HG02840 (cell line): ENCODE data around the gene COPE.
"Not testable (repeated sequence)": the region's sequence is repeated elsewhere in the genome, so short reads cannot be mapped to it uniquely, and the experiment has no call there.

Experiments
- ATAC-seq: cut with Tn5 transposase; IDR thresholded peaks from one replicate; pipeline ENCODE4 v1.9.1; 2021; ENCODE audit warnings: mild to moderate bottlenecking, moderate library complexity, moderate number of reproducible peaks; ENCODE audit not compliant: unreplicated experiment, low FRiP score

The COPE gene

GRCh38 chr19:18910801-18911436 is 8.3 kb downstream of the COPE start:
- no peak for ATAC-seq

DNA sequence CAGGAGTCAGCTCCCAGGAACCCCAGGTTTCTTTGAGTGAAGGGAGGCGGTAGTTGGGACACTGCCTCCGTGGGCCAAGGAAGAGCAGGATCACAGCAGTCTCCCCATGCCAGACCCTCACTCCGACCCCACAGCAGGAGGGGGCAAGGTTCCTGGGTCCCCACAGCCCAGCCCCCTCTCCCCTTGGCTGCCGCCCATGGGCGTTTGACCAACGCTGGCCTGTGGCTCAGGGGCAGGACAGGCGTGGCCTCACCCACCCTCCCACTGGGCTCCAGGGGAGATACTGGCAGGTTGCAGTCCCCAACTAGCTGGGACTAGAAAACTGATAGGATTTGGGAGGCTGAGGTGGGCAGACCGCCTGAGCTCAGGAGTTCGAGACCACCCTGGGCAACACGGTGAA is 9.2 kb downstream of the COPE start:
- no peak for ATAC-seq

DNA sequence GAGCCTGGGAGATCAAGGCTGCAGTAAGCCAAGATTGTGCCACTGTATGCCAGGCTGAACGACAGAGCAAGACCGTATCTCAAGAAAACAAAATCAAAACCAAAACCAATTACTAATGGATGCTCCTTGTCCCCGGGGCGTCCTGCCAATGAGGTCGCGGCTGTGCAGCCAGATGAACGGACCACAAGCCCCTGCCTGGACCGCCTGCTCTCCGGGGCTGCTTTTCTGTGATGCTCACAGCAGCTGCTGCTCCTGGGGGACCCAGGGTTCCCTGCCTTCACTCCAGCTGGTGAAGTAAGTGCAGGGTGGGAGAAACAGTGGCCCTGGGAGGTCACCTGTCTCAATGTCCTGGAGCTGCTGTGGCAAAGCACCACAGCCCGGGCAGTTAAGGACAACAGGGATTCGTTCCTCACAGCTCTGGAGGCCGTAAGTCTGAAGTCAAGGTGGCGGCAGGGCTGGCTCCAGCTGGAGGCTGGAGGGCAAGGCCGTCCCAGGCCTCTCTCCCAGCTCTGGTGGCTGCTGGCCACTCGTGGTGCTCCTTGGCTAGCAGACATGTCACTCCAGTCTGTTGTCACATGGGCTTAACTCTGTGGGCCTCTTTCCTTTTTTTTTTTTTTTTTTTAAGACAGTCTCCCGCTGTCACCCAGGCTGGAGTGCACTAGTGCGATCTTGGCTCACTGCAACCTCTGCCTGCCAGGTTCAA is 10.1 kb downstream of the COPE start:
- no peak for ATAC-seq

DNA sequence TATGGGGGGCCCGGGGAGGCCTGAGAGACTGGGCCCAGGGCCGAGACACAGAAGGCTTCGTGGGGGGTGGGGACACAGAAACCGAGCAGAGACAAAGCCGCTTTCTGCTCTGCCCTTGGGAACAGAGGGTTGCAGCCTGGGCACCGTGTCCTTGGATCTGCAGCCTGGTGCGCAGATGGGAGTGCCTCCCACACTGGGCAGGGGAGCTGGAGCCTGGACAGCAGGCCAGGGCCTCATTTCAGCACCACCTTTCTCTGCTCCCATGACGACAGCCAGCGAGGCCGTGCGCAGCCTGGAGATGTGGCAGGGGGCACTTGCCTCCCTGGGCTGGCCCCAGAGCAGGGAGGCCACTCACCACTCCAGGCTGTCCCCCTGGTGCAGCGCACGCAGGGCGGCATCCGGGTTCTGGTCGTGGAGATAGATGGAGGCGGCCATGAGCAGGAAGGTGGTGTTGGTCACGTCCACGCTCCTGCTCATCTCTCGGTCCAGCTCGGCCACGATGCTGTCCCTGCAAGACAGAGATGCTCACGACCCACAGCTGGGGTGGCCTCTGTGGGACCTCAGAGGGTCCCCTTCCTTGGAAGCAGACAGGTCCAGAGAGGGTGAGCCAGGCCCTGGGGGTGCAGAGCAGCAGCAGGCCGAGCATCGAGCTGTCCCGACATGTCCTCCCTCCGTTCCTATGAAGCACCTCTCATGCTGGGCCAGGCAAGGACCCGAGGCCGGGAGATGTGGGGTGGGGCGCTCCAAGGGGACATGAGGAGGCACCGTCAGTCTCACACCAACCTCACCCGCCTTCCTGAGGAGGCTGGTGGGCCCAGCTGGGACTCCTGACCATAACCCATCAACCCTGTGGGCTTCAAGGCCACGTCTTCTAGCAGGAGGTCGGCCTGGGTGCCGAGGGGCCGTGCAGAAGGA is 12.3 kb downstream of the COPE start:
- ATAC-seq, result no peak

- no peak for ATAC-seq
These were observed 13.5 kb downstream of the COPE start for GRCh38 chr19:18905513-18906236.

DNA sequence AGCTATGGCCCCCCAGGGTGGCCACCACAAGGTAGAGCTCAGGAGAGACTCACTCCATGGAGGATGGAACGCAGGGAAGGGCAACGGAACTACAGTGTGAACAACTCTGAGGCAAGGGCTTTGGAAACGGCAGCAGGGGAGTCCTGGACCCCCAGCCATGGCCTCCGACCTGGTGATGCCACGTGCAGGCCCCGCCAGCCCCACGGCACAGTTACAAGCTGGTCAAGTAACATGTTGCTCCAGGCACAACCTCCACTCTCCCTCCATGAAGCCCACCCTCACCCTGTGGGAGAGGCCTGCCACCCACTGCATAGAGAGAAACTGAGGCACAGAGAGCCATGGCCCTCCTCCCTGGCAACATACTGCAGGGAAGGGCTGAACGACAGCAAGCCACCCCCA is 14.1 kb downstream of the COPE start:
- ATAC-seq, result no peak

DNA sequence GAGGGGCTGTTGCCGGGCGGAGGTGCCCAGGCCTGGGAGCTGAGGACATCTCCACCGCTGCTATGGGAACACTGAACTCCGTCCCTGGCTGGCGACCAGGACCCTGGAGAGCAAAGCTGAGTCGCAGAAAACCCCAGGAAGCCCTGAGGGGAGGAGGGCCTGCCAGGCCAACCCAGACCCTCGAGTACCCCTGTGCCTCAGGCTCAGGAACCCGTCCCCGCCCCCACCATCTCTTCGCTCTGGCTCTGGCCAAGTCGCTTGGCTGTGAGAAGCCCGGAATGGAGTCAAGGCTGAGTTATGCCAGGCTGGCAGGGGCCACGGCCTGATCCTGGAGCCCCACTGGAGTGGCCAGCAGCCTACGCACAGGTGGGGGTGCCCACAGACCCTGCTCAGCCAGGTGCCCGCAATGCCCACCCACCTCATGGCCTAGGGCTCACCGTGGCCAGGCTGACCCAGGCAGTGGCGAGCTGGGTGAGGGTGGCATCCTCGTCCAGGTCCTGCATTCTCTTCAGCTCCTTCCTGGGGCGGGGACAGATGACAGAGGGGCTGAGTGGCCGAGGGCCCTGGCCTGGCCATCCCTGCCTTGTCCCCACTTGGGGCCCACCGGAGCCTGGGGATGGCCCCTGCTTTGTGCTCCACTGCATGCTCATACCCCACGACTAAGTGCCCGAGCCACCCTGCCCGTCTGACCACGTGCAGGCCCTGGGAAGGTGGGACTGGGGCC is 14.7 kb downstream of the COPE start:
- no peak for ATAC-seq

DNA sequence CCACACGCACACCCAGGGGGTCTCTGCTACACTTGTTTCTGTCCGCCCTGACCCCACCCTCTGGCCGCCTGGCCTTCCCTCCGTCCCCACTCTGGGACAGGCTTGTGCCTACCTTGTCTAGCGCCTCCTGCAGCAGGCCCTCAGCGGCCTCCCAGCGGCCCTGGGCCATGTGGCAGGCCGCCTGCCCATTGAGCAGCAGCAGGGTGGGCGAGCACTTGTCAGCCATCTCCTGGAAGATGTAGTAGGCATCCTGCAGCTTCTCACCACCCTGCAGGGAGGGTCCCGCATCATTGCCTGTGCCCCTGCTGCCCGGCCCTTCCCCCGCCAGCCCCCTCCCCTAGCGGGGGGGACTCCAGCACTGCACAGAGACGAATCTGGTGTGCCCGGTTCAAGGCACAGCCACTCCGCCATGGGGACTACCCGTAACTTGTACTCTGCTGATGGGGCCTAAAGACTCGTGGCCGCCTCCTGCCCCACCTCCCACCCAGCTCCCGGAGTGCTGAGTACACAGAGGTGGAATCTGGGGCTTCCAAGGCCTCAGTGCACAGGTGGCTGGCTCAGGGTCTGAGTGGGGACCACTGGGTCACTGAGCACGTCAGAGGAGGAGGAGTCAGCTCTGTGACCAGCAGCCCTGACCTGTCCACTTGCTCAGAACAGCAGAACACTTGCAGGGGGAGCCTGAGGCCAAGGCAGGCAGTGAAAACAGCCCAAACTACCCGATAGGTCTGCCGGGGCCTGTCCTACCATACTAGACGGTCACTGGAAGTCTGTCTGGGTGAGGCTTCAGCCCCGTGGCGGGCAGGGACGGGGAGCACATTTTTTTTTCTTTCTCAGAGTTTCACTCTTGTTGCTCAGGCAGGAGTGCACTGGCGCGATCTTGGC is 15.8 kb downstream of the COPE start:
- ATAC-seq, result no peak

DNA sequence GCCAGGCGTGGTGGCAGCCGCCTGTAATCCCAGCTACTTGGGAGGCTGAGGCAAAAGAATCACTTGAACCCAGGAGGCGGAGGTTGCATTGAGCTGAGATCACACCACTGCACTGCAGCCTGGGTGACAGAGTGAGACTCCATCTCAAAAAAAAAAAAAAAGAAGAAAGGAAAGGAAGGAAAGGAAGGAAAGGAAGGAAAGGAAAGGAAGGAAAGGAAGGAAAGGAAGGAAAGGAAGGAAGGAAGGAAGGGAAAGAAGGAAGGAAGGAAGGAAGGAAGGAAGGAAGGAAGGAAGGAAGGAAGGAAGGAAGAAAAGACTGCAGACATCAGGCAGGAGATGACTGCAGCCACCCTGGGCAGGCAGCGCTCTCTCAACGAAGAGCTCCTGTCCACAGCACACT is 16.7 kb downstream of the COPE start:
- not testable (repeated sequence) for ATAC-seq

- no peak for ATAC-seq
These were observed 17.7 kb downstream of the COPE start for GRCh38 chr19:18901491-18901890.

DNA sequence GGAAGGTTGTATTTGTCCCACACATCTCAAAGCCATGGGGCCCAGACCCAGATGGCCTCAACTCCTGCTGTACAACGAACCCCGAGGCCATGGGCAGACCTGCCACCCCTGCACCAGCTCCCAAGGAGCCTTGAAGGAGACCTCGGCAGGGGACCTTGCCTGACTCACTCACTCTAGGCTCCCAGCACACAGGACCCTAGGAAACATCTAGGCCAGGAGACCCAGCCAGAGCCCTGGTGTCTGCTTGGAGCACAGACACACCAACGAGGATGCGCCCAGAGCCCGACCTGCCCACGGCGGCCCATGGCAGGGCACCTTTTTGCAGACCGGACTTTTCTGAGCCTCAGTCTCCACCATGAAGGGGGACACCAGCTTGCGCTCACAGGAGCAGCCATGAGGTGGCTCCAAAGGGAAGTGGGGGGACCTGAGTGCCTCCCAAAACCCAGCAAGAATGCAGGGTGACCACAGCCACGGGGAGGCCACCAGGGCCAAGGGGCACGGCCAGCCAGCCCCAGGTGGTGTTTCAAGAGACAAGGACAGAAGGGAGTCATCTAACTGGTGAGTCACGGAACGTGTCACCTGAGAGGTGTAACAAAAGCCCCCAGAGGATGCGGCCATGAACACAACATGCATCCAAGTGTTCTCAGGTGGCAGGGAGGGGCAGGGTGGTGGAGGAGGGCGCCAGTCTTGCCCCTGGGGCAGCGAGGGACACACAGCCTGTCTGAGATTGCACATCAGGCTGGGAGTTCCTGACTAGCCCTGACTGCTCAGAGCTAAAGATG is 18.3 kb downstream of the COPE start:
- ATAC-seq, result no peak

DNA sequence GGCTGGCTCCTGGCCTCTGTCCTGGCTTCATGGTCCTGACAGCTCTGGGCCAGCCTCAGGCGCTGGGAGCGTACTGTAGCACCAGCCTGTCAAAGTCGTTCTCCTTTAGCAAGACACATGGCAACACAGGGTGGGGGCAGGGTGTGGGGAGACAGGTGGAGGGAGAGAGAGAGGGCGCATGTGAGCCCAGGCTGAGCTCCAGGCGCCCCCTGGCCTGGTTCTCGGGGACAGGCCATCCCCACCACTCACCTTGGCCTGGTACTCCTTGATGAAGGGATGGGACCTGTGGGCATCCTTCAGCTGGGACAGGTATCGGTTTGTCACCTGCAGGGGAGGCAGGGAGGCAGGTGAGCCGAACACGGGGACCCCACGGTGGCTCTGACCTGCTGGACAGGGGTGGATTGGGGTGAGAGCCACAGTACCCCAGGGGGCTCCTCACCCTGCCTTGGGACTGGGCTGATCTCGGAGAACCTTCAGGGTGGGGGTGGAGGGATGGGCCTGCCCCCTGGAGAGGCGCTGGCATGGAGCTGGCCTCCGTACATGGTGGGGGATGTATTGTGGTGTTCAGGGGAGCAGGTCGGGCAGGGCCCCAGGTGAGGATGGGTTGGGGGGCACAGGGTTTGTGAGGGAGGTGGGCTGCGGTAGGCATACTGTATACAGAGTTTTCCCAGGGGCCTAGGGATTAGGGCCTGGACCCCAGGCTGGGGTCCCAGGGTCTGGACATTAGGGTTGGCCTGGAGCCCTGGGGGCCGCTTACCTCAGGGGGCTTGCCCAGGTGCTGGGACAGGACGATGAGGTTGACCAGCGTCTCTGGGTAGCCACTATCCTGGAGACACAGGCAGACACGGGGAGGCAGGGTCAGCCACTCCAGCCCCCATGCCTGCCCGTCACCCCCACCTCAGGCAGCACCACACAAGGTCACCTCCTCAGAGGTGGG is 19.3 kb downstream of the COPE start:
- no peak for ATAC-seq

GRCh38 chr19:18898607-18899408 is 20.4 kb downstream of the COPE start:
- no peak for ATAC-seq

GRCh38 chr19:18898081-18898606 is 21.0 kb downstream of the COPE start:
- ATAC-seq, result no peak

- ATAC-seq, result no peak
These were observed 21.8 kb downstream of the COPE start for GRCh38 chr19:18897094-18898029.
